ENCODE data around the gene BTF3L4.
"Not testable (repeated sequence)": the region's sequence is repeated elsewhere in the genome, so short reads cannot be mapped to it uniquely, and the experiment has no call there.

Gene BTF3L4

GRCh38 chr1:52045236-52045635 lies 10.9 kb upstream of the BTF3L4 start:
- H3K27ac ChIP-seq, result no peak overlapping the region
- TF ChIP-seq CTCF (conservative IDR thresholded peaks at IDR 0.05) (no peak), ZFX (IDR thresholded peaks at IDR 0.05) (no peak)

GRCh38 chr1:52045666-52046195 lies 10.4 kb upstream of the BTF3L4 start:
- H3K27ac ChIP-seq, result not testable (repeated sequence)

GRCh38 chr1:52049337-52049736 lies 6.8 kb upstream of the BTF3L4 start:
- H3K27ac ChIP-seq, result not testable (repeated sequence)

- TF ChIP-seq ZFX (IDR thresholded peaks at IDR 0.05) (no peak), CTCF (conservative IDR thresholded peaks at IDR 0.05) (no peak)
- H3K27ac ChIP-seq, result no peak overlapping the region; the same call in 1 of the 2 replicates
These were observed 2.2 kb upstream of the BTF3L4 start for GRCh38 chr1:52053862-52054261.

GRCh38 chr1:52054496-52055065 lies 1.5 kb upstream of the BTF3L4 start:
- H3K27ac ChIP-seq, result peak overlapping the region; percentile 98
- TF ChIP-seq CTCF (conservative IDR thresholded peaks at IDR 0.05) (no peak), ZFX (IDR thresholded peaks at IDR 0.05) (no peak; the same call in 1 of the 2 replicates)

GRCh38 chr1:52055066-52055865 lies 829 bp upstream of the BTF3L4 start, which contains the start of gene TXNDC12:
Gene TXNDC12 (minus strand): TSS chr1:52055191. CDS start chr1:52055096, 95 bp downstream.
- H3K27ac ChIP-seq, result peak within 1 kb of the TSS; percentile 98
- TF ChIP-seq CTCF (conservative IDR thresholded peaks at IDR 0.05) (no peak), ZFX (IDR thresholded peaks at IDR 0.05) (peak; percentile 64; the same call in 1 of the 2 replicates)

GRCh38 chr1:52055866-52056162 lies 281 bp upstream of the BTF3L4 start:
- TF ChIP-seq CTCF (conservative IDR thresholded peaks at IDR 0.05) (no peak), ZFX (IDR thresholded peaks at IDR 0.05) (no peak)
- H3K27ac ChIP-seq, result peak overlapping the region; percentile 98

- peak overlapping the region; percentile 98 for H3K27ac ChIP-seq
- TF ChIP-seq CTCF (conservative IDR thresholded peaks at IDR 0.05) (no peak), ZFX (IDR thresholded peaks at IDR 0.05) (no peak)
These were observed 789 bp downstream of the BTF3L4 start for GRCh38 chr1:52056937-52057231.
